ENCODE measurements around the gene SYTL3. TPM values are rescaled to one million over a fixed set of nuclear protein-coding genes. Genes with fewer than 3 reads are reported as not detected.

Gene SYTL3
- total RNA-seq, 3 donors from 2014 or later (not counting 1 experiment from before 2014, with no cell fraction given), result 84.1 to 143 (median 89.0) TPM

DNA sequence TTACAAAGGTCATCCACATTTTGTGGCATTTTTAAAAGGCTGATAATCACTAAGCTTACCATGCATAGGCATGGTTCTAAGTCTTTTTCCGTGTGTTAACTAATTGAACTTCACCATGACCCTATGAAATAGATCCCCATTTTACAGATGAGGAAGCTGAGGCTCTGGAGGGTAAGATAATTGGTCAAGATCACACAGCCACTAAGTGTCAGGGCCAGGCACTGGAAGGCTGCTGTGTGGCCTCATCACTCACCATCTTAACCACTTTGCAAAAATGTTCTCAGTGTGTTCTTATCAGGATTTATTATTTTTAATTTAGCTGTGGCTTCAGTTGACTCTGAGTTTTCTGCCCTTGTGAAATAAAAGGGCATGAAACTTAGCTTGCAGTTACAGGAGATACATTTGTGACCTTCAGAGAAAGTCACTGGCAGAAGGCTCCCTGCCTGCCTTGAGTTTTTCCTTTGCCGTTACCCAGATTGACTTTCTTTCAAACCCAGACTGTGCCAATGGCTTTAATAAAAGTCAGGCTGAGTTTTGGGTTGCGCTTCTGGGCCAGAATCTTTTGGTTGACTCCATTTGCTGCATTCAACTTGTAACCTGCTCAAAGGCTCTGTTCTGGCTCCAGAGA is 87.3 kb downstream of the SYTL3 start:
- H3K36me3 Mint-ChIP-seq, result peaks cover 35% of the 10 kb centered on the region
- Histone ChIP-seq H3K27me3 (ENCODE audit: control insufficient read depth, insufficient read depth, low read length) (no peaks in the 10 kb centered on the region), H3K9me3 (ENCODE audit: control insufficient read depth, insufficient read depth, low read length) (peaks cover 8% of the 10 kb centered on the region), H3K4me3 (ENCODE audit: low read length) (no peak overlapping the region), H3K4me1 (ENCODE audit: control insufficient read depth, insufficient read depth, low read length) (no peaks in the 10 kb centered on the region), H3K36me3 (ENCODE audit: control insufficient read depth, insufficient read depth, low read length) (peaks cover 35% of the 10 kb centered on the region), H3K27ac (ENCODE audit: low read length) (no peak overlapping the region)
- DNase-seq, result no peak
- no peaks in the 10 kb centered on the region for H3K27me3 Mint-ChIP-seq (ENCODE audit: low read depth in 2 of 2)
- H3K27ac Mint-ChIP-seq, result no peak overlapping the region
- 97% methylated on average over 3 of the region's 3 CpGs for WGBS (ENCODE audit: insufficient coverage)
- ATAC-seq, result no peak
- intact Hi-C loops (cut with micrococcal nuclease), result no loop called here
- TF ChIP-seq CTCF (IDR thresholded peaks at IDR 0.05), result no peak
- H3K4me3 Mint-ChIP-seq, result no peak overlapping the region
- H3K4me1 Mint-ChIP-seq, result peaks cover 5 to 16% of the 10 kb centered on the region in 2 donors
- peaks cover 4 to 6% of the 10 kb centered on the region in 2 donors for H3K9me3 Mint-ChIP-seq

GRCh38 chr6:158737710-158738615 is 88.1 kb downstream of the SYTL3 start:
- H3K4me1 Mint-ChIP-seq, result peaks cover 5 to 16% of the 10 kb centered on the region in 2 donors
- no peaks in the 10 kb centered on the region for H3K27me3 Mint-ChIP-seq (ENCODE audit: low read depth in 2 of 2)
- peaks cover 30% of the 10 kb centered on the region for H3K36me3 Mint-ChIP-seq
- Histone ChIP-seq H3K9me3 (ENCODE audit: control insufficient read depth, insufficient read depth, low read length) (peaks cover 8% of the 10 kb centered on the region), H3K4me3 (ENCODE audit: low read length) (no peak overlapping the region), H3K27me3 (ENCODE audit: control insufficient read depth, insufficient read depth, low read length) (no peaks in the 10 kb centered on the region), H3K27ac (ENCODE audit: low read length) (no peak overlapping the region), H3K4me1 (ENCODE audit: control insufficient read depth, insufficient read depth, low read length) (no peaks in the 10 kb centered on the region), H3K36me3 (ENCODE audit: control insufficient read depth, insufficient read depth, low read length) (peaks cover 36% of the 10 kb centered on the region)
- no peak for TF ChIP-seq CTCF (IDR thresholded peaks at IDR 0.05)
- H3K27ac Mint-ChIP-seq, result peak overlapping the region; percentile 22 to 34
- no peak for ATAC-seq
- H3K4me3 Mint-ChIP-seq, result no peak overlapping the region
- DNase-seq, result no peak
- intact Hi-C loops (cut with micrococcal nuclease), result no loop called here
- peaks cover 4 to 6% of the 10 kb centered on the region in 2 donors for H3K9me3 Mint-ChIP-seq
- WGBS (ENCODE audit: insufficient coverage), result 92% methylated on average over 12 of the region's 12 CpGs

DNA sequence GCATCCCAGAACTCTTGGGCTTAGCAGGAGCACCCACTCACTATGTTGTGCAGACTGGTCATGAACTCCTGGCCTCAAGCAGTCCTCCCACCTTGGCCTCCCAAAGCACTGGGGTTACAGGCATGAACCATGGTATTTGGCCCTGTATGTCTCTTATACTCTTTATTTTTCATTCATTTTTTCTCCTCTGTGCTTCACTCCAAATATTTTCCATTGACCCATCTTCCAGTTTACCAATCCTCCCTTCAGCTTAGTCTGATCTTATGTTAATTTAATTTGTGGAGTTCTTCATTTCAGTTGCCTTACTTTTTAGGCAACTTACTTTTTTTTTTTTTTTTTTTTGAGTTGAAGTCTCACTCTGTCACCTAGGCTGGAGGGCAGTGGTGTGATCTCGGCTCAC is 89.8 kb downstream of the SYTL3 start:
- Mint-ChIP-seq H3K4me1 (peaks cover 5 to 12% of the 10 kb centered on the region in 2 donors), H3K4me3 (no peak overlapping the region), H3K36me3 (peaks cover 30% of the 10 kb centered on the region), H3K9me3 (peaks cover 4 to 6% of the 10 kb centered on the region in 2 donors), H3K27me3 (ENCODE audit: low read depth in 2 of 2) (no peaks in the 10 kb centered on the region), H3K27ac (peak overlapping the region in 1 of 2 donors; percentile 4)
- no peak for ATAC-seq
- Histone ChIP-seq H3K27me3 (ENCODE audit: control insufficient read depth, insufficient read depth, low read length) (no peaks in the 10 kb centered on the region), H3K36me3 (ENCODE audit: control insufficient read depth, insufficient read depth, low read length) (peaks cover 36% of the 10 kb centered on the region), H3K9me3 (ENCODE audit: control insufficient read depth, insufficient read depth, low read length) (peaks cover 3% of the 10 kb centered on the region), H3K4me1 (ENCODE audit: control insufficient read depth, insufficient read depth, low read length) (no peaks in the 10 kb centered on the region), H3K27ac (ENCODE audit: low read length) (no peak overlapping the region), H3K4me3 (ENCODE audit: low read length) (no peak overlapping the region)
- TF ChIP-seq CTCF (IDR thresholded peaks at IDR 0.05), result no peak
- no peak for DNase-seq
- WGBS (ENCODE audit: insufficient coverage), result 100% methylated on average over 1 of the region's 1 CpG
- intact Hi-C loops (cut with micrococcal nuclease), result no loop called here
